Measurements from ENCODE around the gene NADSYN1.

The NADSYN1 gene

DNA sequence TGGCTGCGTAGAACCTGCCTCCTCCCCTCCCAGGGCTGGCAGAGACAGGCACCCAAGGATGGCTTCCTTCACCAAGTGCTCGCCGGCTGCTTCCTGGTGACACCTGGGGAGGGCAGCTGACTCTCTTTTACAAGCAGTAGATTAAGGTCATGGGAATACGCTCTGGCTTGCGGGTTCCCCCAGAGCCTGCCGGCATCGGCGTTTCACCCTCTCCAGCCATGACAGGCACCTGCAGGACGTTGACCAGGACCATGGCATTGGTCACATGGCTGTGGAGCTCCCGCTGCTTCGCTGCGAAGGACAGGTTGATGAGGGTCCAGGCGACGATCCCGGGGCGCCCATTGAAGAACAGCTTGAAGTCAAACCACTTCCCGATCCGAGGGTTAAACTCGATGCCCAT, 14.4 kb upstream of the NADSYN1 start:
- no peak overlapping the region for H3K4me3 ChIP-seq (ENCODE audit: low read length)
- TF ChIP-seq, protein P1, sequence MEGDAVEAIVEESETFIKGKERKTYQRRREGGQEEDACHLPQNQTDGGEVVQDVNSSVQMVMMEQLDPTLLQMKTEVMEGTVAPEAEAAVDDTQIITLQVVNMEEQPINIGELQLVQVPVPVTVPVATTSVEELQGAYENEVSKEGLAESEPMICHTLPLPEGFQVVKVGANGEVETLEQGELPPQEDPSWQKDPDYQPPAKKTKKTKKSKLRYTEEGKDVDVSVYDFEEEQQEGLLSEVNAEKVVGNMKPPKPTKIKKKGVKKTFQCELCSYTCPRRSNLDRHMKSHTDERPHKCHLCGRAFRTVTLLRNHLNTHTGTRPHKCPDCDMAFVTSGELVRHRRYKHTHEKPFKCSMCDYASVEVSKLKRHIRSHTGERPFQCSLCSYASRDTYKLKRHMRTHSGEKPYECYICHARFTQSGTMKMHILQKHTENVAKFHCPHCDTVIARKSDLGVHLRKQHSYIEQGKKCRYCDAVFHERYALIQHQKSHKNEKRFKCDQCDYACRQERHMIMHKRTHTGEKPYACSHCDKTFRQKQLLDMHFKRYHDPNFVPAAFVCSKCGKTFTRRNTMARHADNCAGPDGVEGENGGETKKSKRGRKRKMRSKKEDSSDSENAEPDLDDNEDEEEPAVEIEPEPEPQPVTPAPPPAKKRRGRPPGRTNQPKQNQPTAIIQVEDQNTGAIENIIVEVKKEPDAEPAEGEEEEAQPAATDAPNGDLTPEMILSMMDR (conservative IDR thresholded peaks at IDR 0.05; ENCODE audit: low read length), result no peak
- no peak for DNase-seq (ENCODE audit: low read depth)

DNA sequence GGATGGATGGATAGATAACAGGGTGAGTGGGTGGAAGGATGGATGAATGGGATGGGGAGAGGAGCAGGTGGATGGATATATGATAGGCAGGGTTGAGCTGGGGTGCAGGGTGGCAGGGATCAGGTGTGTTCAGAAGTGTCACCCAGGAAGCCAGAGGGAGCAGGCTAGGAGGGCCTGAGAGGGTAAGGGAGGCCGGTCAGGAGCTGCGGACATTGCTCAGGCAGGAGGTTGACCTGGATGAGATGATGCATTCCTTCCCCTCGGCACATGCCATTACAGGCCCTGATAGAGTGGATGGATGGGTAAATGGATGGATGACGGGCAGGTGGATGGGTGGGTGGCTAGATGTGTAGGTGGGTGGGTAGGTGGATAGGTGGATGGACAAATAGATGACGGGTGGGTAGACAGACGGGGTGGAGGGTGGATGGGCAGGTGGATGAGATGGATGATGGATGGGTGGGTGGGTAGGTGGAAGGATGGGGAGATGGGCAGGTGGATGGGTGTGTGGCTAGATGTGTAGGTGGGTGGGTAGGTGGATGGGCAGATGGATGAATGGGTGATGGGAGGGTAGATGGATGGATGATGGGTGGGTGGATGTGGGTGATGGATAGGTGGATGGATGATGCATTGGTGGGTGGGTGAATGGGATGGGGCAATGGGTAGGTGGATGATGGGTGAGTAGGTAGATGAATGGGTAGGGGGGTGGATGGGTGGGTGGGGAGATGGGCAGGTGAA, 12.8 kb upstream of the NADSYN1 start:
- DNase-seq (ENCODE audit: low read depth), result no peak
- no peak overlapping the region for H3K4me3 ChIP-seq (ENCODE audit: low read length)
- TF ChIP-seq, protein P1 (conservative IDR thresholded peaks at IDR 0.05; ENCODE audit: low read length), result no peak

DNA sequence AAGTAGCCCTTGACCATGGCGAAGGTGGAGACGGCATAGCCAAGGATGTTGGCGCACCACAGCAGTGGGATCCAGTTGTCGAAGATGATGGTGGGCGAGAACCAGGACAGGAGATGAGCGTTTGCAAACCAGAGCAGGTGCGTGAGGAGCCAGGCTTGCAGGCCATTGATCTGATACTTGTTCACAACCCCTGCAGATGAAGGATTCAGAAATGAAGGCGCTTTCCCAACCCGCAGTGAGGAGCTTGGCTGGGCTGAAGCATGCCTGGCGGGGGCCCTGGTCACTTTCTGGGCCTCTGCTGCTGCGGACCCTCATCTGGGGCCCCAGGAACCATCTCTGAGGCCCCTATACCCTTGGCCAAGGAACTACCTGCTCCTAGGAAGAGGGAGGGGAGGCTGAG, 11.8 kb upstream of the NADSYN1 start:
- TF ChIP-seq, protein P1 (conservative IDR thresholded peaks at IDR 0.05; ENCODE audit: low read length), result no peak
- no peak overlapping the region for H3K4me3 ChIP-seq (ENCODE audit: low read length)
- DNase-seq (ENCODE audit: low read depth), result no peak

DNA sequence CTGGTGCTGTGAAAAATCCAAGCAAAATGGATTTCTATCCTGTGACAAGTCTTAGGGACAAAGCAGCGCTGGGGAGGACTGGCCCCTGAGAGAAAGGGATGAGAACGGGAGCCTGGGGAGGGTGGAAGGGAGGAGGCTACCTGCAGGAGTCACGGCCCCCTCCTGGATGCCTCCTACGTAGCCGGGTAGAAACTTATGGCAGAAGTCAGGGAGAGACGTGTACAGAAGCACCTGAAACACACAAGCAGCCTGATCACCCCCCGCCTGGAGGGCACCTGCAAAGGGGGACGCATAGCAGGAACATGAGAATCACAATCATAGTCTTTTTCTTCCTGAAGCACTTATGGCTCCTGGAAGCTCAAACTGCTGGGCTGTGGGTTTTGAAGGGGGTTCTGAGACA, 10.9 kb upstream of the NADSYN1 start:
- TF ChIP-seq, protein P1 (conservative IDR thresholded peaks at IDR 0.05; ENCODE audit: low read length), result no peak

DNA sequence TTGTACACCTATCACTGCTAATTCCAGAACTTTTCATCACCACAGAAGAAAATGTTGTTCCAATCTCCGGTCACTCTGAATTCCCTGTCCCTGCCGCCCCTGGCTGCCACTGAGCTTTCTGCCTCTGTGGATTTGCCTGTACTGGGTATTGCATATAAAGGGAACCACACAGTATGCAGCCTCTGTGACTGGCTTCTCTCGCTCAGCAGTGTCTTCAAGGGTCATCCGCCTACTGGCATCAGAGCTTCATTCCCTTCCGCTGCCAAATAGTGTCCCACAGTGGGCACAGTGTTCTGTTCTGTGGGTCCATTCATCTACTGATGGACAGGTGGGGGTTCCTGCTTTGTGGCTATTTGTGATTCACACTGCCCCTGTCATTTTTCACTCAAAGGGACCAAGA, 10.1 kb upstream of the NADSYN1 start:
- H3K4me3 ChIP-seq (ENCODE audit: low read length), result no peak overlapping the region
- TF ChIP-seq, protein P1 (conservative IDR thresholded peaks at IDR 0.05; ENCODE audit: low read length), result no peak
- no peak for DNase-seq (ENCODE audit: low read depth)

More for the DNA sequence above, 10.9 kb upstream of the NADSYN1 start:
- no peak overlapping the region for H3K4me3 ChIP-seq (ENCODE audit: low read length)
- no peak for DNase-seq (ENCODE audit: low read depth)

DNA sequence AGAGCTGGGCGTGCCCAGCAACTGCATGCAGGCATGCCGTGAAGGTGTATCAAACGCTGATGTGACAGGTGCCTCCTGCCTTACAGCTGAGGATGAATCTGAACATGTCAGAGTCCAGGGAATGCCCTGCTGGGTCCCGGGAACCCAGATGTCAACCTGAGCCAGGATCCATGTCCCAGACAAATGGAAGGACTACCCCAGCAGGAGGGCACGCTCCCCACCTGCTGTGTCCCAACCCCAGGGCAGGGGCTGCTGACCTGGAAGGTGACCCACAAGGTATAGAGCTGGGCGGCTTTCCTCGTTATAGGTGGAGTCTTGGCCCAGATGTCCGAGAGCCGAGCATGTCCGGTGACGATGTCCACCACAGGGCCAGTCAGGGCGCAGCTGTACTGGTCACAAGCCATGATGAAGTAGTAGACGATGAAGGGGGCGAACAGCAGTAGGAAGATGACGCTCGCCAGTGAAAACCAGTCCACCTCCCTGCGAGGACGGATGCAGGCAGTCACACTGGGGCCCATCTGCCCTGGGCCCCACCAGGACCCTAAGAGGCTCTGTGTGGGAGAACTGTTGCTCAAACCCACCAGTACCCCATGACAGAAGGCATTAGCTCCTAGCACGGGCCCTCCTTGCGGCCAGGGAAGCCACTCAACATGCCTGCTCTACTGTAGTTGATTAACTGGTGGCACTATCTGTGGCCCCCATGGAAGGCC, 9.1 kb upstream of the NADSYN1 start:
- DNase-seq (ENCODE audit: low read depth), result no peak
- TF ChIP-seq, protein P1 (conservative IDR thresholded peaks at IDR 0.05; ENCODE audit: low read length), result no peak
- no peak overlapping the region for H3K4me3 ChIP-seq (ENCODE audit: low read length)

DNA sequence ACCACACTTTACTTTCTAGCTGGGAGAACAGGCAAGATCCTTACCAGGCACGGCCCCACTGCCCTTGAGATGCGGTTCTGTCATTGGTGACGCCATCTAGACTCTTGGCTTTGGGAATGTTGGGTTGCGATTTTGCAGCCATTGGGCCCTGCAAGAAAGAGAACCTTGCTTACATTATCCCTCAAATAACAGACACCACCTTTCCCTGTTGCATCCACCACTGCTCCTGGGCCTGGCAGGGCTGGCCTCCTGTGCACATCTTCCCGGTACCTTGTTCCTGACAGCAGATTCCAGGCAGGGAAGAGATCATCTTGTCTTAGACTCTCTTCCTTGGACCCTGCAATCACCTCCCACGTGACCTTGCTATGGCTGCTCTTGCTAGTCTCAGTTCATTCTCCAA, 8.2 kb upstream of the NADSYN1 start:
- H3K4me3 ChIP-seq (ENCODE audit: low read length), result no peak overlapping the region
- no peak for DNase-seq (ENCODE audit: low read depth)
- TF ChIP-seq, protein P1 (conservative IDR thresholded peaks at IDR 0.05; ENCODE audit: low read length), result no peak
